Stimulated activated CD8-positive, alpha-beta memory T cell treated with anti-CD3 and anti-CD28 coated beads, Interleukin-15, amount 100 ng/mL, for 1 hour (primary cell): ENCODE results near the gene WHRN.

Experiments used
- DNase-seq: peaks from one replicate; pipeline ENCODE4 v3.0.0-alpha.2; 2020; ENCODE audit warnings: low read depth

WHRN gene

GRCh38 chr9:114492991-114493390, 12.3 kb downstream of the WHRN start:
- no peak for DNase-seq

GRCh38 chr9:114491430-114492003, 13.8 kb downstream of the WHRN start:
- DNase-seq = no peak

DNA sequence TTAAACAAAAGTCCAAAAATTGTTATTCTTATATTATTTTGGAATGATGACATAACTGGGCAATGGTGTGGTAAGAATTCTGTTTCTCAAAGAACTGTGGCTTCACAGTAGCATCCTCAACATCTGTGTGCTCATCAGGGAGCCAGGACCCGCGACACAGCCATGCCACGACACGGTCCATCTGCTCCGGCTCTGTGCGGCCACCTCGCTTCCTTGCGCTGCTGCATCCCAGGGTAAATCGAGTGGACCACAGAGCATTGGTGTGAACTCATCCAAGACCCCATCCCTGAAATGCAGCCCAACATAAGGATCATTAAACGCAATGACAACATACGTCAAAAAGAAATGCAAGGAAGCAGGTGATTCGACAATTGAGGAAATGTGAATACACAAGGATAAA, 15.3 kb downstream of the WHRN start:
- DNase-seq = no peak

GRCh38 chr9:114488398-114489129, 16.7 kb downstream of the WHRN start:
- DNase-seq = no peak

DNA sequence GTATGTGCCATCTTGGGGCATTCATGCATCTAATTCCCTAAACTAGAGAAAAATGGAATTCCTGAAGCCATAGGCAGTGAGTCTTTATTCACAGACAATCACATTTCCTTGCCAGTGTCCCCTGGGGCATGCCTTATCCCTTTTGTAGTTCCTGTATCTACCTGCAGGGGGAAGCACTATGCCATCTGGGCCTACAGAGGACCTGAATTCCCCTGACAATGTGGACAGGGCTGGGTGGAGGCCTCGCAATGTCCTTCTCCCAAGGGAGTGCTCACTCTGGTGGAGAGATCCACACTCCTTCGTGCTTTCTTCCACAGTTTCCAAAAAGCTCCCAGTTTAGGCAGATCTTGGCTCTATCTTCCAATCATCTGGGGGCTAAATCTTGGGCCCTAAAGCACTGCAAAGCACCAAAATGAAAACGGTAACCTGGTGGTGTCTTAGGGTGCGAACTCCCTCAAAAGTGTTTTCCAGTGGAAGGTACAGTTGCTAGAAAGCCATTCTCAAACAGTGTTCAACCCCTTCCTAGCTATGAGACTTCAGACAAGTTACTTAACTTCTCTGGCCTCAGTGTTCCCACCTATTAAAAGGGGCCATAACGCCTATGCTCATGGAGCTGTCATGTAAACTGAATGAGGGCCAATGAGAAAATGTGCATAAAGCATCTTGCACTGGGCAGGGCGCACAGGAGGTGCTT, 17.5 kb downstream of the WHRN start:
- DNase-seq = peak; percentile 36

DNA sequence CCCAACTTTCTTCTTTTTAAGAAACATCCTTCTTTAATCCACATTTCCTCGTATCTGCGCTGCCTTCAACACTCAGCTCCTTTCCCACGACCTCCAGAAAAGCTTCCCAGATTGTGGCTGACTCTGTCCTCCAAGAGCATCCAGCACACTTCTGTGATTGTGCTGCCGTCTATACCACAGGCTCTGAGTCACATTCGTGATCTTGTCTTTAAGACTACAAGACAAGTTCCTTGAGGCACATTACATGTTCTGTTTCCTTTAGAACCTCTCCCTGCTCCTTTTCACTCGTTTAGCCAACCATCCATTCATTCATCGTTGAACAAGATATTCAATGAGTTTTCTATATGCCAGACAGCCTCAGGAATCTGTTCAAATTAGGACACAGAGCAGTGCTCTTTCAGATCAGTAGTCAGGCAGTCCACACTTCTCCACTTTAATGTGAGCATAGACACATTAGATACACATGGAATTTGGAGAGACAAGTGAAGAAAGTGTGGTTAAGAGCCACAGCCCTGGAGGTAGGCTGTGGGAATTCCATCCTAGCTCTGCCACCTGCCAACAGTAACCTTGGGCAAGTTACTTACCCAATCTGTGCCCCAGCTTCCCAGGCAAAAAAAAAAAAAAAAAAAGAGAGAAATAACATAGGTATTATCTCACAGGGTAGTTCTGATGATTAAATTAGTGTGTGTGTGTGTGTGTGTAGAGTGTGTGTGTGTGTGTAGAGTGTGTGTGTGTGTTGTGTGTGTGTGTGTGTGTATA, 18.9 kb downstream of the WHRN start:
- no peak for DNase-seq

DNA sequence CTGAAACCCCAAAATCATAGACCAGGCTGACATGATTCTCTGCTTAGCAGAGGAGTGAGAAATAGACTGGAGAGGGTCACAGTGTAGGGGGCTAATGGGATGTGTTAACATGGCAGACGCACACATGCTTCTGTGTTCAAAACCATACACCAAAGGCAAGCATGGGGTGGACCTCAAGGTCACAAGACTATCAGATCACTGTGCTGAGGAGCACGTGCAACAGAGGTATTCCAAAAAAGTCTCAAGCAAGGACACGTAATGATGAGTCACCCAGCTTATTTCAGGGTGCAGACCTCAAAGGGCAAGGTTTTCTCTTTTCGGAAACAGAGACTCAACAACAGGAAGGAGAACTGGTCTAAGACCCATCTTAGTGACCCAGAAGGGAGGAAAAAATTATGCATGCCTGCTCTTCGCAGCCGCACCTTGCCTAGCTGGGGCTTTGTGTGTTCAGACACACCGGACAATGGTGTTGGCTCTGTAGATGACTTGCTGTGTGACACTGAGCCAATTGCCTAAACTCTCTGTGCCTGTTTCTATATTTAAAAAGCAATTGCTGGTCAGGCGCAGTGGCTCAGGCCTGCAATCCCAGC, 20.3 kb downstream of the WHRN start:
- no peak for DNase-seq

DNA sequence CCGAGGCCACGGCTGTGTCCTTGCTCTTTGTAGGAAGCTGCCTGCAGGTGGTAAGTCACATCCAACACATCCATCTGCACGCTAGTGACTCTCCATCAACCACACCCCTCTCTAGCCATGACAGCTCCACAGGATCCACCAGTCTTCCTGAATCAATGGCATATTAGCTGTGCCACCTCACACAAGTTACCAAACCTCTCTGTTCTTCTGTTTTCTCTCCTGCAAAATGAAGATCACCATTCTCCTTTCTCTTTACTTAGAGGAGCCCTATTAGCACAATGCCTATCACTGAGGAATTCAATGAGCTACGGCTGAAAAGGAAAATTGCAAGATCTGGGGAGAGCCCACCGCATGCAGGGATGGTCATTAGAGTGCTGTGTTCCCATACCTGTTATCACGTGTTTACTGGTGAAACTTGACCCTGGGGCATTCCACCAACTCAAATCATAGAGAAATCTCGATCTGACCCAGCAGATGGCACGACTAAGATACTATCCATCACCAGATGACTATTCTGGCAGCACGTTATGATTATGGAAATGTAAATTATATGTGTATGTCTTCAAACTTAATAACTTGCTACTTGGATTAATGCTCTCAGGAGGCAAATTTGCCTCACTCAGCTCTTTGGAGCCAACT, 20.9 kb downstream of the WHRN start:
- no peak for DNase-seq

DNA sequence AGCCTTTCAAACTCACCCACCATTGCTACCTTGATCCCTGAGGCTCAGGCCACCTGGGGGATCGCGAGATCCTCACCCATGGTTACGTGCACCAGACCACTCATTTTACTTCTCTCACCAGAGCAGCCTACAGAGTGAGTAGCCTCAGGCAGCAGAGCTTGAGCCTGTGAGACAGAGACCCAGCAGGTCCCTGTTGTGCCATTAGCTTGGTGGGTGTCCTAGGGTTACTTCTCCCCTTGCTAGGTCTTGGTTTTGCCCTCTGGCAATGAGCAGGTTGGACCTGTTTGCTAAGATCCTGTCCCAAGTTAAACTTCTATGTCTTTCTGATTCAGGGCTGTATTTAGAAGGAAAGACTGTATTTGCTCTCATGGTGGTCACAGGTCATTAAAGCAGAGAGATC, 21.8 kb downstream of the WHRN start:
- no peak for DNase-seq

DNA sequence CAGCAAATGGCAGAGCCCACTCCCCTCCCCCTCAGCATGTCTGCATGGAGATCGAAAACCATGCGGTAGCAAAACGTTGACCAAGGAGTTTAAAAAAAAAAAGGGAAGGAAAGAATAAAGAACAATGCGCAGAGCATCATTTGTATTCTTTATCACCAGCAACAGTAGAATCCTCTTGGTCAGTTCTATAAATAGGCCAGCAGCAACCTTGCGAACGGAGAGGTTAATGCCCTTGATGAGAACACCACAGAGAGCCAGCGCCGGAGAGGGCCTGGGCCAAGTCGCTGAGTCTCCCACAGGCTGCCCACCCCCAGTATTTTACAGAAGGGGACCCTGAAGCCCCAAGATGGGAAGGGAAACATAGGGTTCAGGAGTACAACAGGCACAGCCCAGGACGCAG, 22.7 kb downstream of the WHRN start:
- no peak for DNase-seq

- no peak for DNase-seq
These were observed 23.5 kb downstream of the WHRN start for GRCh38 chr9:114481789-114482188.

- no peak for DNase-seq
These were observed 24.4 kb downstream of the WHRN start for GRCh38 chr9:114480746-114481435.

DNA sequence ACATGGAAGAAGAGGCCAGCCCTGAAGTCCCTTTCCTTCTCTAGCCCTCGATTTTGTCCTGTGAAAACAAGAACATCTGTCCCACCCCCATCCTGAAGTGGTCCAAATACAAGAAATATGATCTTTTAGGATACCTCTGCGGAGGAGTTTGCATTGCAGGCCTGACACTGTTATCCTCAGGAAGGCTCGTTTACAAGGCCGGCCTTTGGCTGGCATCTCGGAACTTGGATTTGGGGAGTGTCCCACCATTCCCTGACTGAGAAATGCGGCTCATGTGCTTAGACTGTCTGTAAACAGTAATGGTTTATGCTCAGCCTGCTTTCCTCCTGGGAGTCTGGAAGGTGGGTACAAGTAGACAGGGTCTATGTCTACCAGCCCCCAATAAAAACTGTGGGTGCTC, 26.4 kb downstream of the WHRN start:
- DNase-seq = no peak

- no peak for DNase-seq
These were observed 26.8 kb downstream of the WHRN start for GRCh38 chr9:114478459-114478858.

GRCh38 chr9:114477642-114478041, 27.6 kb downstream of the WHRN start:
- DNase-seq = no peak

DNA sequence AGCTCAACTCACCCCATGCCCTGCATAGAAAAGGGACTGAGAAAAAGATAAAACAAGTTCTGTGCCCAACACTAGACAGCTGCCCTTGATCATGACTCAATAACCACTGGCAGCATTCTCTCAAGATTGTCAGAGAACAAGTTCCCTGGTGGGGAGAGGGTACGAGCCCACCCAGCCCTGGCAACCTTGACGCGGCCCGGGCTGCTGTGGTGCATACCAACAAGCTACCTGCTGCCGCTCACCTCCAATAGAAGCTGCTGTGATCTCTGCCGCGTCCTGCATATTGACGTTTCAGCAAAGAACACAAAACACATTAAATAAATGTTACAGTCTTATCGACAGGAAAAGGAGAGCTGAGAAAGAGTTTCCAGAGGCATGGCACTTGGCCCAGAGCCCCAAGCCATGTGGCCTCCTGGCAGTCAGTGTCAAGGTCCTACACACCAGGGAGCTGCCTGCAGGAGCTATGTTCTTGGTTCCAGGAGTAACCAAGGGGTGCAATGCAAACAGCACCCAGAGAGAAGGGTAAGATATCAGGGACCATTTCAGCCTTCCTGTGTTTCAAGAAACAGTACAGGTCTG, 28.3 kb downstream of the WHRN start:
- DNase-seq = no peak

- DNase-seq = no peak
These were observed 29.7 kb downstream of the WHRN start for GRCh38 chr9:114475412-114476135.

GRCh38 chr9:114474425-114474824, 30.8 kb downstream of the WHRN start:
- DNase-seq = no peak

DNA sequence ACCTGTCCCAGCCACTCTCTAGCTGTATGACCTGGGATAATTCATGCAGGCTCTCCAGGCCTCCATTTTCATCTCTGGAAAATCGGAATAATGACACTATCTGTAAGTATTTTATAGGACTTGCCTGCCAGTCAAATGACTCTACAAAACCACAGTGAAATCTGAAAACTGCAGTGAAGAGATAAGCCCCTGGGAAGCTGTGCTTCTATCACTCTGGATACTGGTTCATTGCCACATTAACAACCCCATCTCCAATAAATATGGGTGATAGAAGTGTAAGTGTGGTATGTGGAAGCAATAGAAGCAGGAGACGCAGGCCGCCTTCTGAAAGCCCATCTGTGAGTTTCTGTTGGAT, 31.8 kb downstream of the WHRN start:
- no peak for DNase-seq

DNA sequence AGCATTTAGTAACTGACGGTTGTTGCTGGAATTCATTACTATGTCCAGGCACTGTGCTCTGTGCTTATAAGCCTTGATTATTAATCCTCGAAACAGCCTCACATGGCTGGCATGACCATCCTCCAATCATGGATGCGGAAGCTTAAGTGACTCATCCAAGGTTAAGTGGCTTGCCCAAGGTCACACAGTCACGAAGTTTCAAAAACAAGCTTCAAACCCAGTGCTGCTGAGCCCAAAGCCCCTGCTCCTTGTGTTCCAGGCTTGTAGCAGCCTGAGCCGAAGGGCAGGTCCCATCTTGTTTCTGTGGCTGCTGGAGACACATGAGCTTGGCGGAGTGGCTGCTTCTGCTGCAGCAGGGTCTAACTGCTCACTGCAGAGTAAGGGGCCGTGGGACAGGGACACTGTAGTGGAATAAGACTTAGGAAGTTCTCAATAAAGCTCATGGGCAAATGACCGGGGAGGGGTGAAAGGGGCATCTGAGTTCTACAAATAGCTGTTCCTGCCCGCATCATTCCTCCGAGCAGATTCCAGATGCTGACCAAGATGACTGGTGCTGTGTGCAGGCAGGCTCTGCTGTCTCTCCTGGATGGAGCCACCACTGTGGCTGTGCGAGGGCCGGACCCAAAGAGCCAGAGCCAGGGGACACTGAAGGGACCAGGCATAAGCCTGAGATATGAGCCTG, 32.4 kb downstream of the WHRN start:
- DNase-seq = no peak
